Smooth muscle cell (in vitro differentiated cells): ENCODE data around the gene CD69. TPM values are rescaled to one million over a fixed set of nuclear protein-coding genes. Genes with fewer than 3 reads are reported as not detected.

Experiments used
- DNase-seq: peaks from one replicate; lab custom pipeline; 2025; ENCODE audit not compliant: unreplicated experiment; lab: John Stamatoyannopoulos, UW
- H2AFZ ChIP-seq: fragments of 200-600 bp; sonication (generic); 2 replicates; pipeline ENCODE4 v1.6.0; 2016; ENCODE audit warnings: antibody characterized with exemption, low read depth, mild to moderate bottlenecking
- H3F3A ChIP-seq: fragments of 200-600 bp; sonication (generic); 2 replicates; pipeline ENCODE4 v1.6.0; 2017; ENCODE audit warnings: antibody characterized with exemption, low read depth
- H3K27ac ChIP-seq: fragments of 200-600 bp; sonication (generic); 2 replicates; pipeline ENCODE4 v1.5.1; 2016; ENCODE audit warnings: low read depth, mild to moderate bottlenecking
- H3K27me3 ChIP-seq: fragments of 200-600 bp; sonication (generic); 2 replicates; pipeline ENCODE4 v1.6.1; 2016; ENCODE audit warnings: low read depth, mild to moderate bottlenecking
- H3K36me3 ChIP-seq: fragments of 200-600 bp; sonication (generic); 2 replicates; pipeline ENCODE4 v1.5.1; 2016; ENCODE audit warnings: low read depth
- H3K4me1 ChIP-seq: fragments of 200-600 bp; sonication (generic); 2 replicates; pipeline ENCODE4 v1.5.1; 2016; ENCODE audit warnings: low read depth
- H3K4me2 ChIP-seq: fragments of 200-600 bp; sonication (generic); 2 replicates; pipeline ENCODE4 v1.6.0; 2016; ENCODE audit warnings: mild to moderate bottlenecking
- H3K4me3 ChIP-seq: fragments of 200-600 bp; sonication (generic); 2 replicates; pipeline ENCODE4 v1.5.1; 2016; ENCODE audit warnings: mild to moderate bottlenecking
- H3K79me2 ChIP-seq: fragments of 200-600 bp; sonication (generic); 2 replicates; pipeline ENCODE4 v1.6.0; 2016; ENCODE audit warnings: low read depth, mild to moderate bottlenecking
- H3K9ac ChIP-seq: fragments of 200-600 bp; sonication (generic); 2 replicates; pipeline ENCODE4 v1.6.0; 2016; ENCODE audit warnings: low read depth
- H3K9me3 ChIP-seq: fragments of 200-600 bp; sonication (generic); replicated peaks from 2 replicates; pipeline ENCODE4 v1.5.1; 2016; ENCODE audit warnings: low read depth
- H4K20me1 ChIP-seq: fragments of 200-600 bp; sonication (generic); 2 replicates; pipeline ENCODE4 v1.6.0; 2016; ENCODE audit warnings: low read depth
- CTCF ChIP-seq: fragments of 200-600 bp; sonication (generic); IDR thresholded peaks from 2 replicates; pipeline ENCODE4 v1.5.1; 2017; ENCODE audit warnings: borderline replicate concordance, mild to moderate bottlenecking, antibody characterized with exemption; ENCODE audit not compliant: insufficient read depth, poor library complexity, severe bottlenecking
- WGBS: methylation state at CpG from one replicate; pipeline ENCODE4 v1.1.7; 2016; ENCODE audit warnings: low lambda C conversion rate; 5-methylcytosine and 5-hydroxymethylcytosine counted together
- polyA plus RNA-seq: library from polyadenylated mRNA; unstranded; fragments of >200 nt; fragmentation: Nextera tagmentation; extraction: Ambion mirVana; gene quantifications from 2 replicates; pipeline ENCODE4 v1.2.1, GENCODE V29; 2016
- total RNA-seq: library from RNA; depleted of rRNA; stranded (reverse); fragments of >200 nt; gene quantifications from 2 replicates; pipeline ENCODE4 v1.2.3, GENCODE V29; 2014

The CD69 gene
- total and polyA plus RNA-seq, 2 experiments from 2014 or later = 0.13 TPM; not detected in 1

- H3K9me3 ChIP-seq = no peaks in the 10 kb centered on the region
- 83% methylated on average over 6 of the region's 6 CpGs for WGBS
- no peak overlapping the region for H2AFZ ChIP-seq
- H3K4me1 ChIP-seq = no peaks in the 10 kb centered on the region
- H3K79me2 ChIP-seq = no peaks in the 10 kb centered on the region
- H3F3A ChIP-seq = no peaks in the 10 kb centered on the region
- H3K9ac ChIP-seq = no peak overlapping the region
- DNase-seq = no peak
- H3K27me3 ChIP-seq = no peaks in the 10 kb centered on the region
- H4K20me1 ChIP-seq = no peaks in the 10 kb centered on the region
- TF ChIP-seq CTCF = no peak
- no peak overlapping the region for H3K4me2 ChIP-seq
- H3K27ac ChIP-seq = no peak overlapping the region
- no peaks in the 10 kb centered on the region for H3K36me3 ChIP-seq
- H3K4me3 ChIP-seq = no peak overlapping the region
These were observed 30.1 kb downstream of the CD69 start for GRCh38 chr12:9730591-9730990.

GRCh38 chr12:9730011-9730410 is 30.7 kb downstream of the CD69 start:
- Histone ChIP-seq H2AFZ (no peak overlapping the region), H3K9ac (no peak overlapping the region), H3K4me3 (no peak overlapping the region), H3K27ac (no peak overlapping the region), H3K36me3 (no peaks in the 10 kb centered on the region), H3K4me1 (no peaks in the 10 kb centered on the region), H3K79me2 (no peaks in the 10 kb centered on the region), H3K4me2 (no peak overlapping the region), H3K9me3 (no peaks in the 10 kb centered on the region), H4K20me1 (no peaks in the 10 kb centered on the region), H3K27me3 (no peaks in the 10 kb centered on the region), H3F3A (no peaks in the 10 kb centered on the region)
- WGBS = 83% methylated on average over 3 of the region's 3 CpGs
- no peak for DNase-seq
- no peak for TF ChIP-seq CTCF

GRCh38 chr12:9729082-9729481 is 31.6 kb downstream of the CD69 start:
- Histone ChIP-seq H3K9ac (no peak overlapping the region), H3K9me3 (no peaks in the 10 kb centered on the region)
- DNase-seq = no peak

More at GRCh38 chr12:9729082-9729481, 31.6 kb downstream of the CD69 start:
- H3K4me3 ChIP-seq = no peak overlapping the region
- H3K27me3 ChIP-seq = no peaks in the 10 kb centered on the region
- H2AFZ ChIP-seq = no peak overlapping the region
- H3K36me3 ChIP-seq = no peaks in the 10 kb centered on the region
- no peak for TF ChIP-seq CTCF
- no peaks in the 10 kb centered on the region for H3K4me1 ChIP-seq
- H3K27ac ChIP-seq = no peak overlapping the region
- H4K20me1 ChIP-seq = no peaks in the 10 kb centered on the region
- H3F3A ChIP-seq = no peaks in the 10 kb centered on the region
- H3K79me2 ChIP-seq = no peaks in the 10 kb centered on the region
- no peak overlapping the region for H3K4me2 ChIP-seq
